Osteocyte (in vitro differentiated cells): ENCODE results near the gene CRADD. TPM values are rescaled to one million over a fixed set of nuclear protein-coding genes. Genes with fewer than 3 reads are reported as not detected.

Experiments used
- DNase-seq: peaks from one replicate; pipeline ENCODE4 v3.0.0; 2021; ENCODE audit warnings: mixed read lengths; ENCODE audit not compliant: unreplicated experiment; ENCODE audit errors: extremely low spot score
- H3K27ac Mint-ChIP-seq: one replicate; pipeline ENCODE4 v1.8.0; 2021; ENCODE audit warnings: mild to moderate bottlenecking, mixed read lengths; ENCODE audit not compliant: unreplicated experiment
- H3K27me3 Mint-ChIP-seq: one replicate; pipeline ENCODE4 v1.8.0; 2021; ENCODE audit warnings: mixed read lengths; ENCODE audit not compliant: unreplicated experiment
- H3K36me3 Mint-ChIP-seq: one replicate; pipeline ENCODE4 v1.8.0; 2021; ENCODE audit warnings: mixed read lengths; ENCODE audit not compliant: unreplicated experiment
- H3K4me1 Mint-ChIP-seq: one replicate; pipeline ENCODE4 v1.8.0; 2021; ENCODE audit warnings: mixed read lengths; ENCODE audit not compliant: unreplicated experiment
- H3K4me3 Mint-ChIP-seq: one replicate; pipeline ENCODE4 v1.8.0; 2021; ENCODE audit warnings: mild to moderate bottlenecking, moderate library complexity, mixed read lengths; ENCODE audit not compliant: unreplicated experiment
- H3K9me3 Mint-ChIP-seq: one replicate; pipeline ENCODE4 v1.8.0; 2021; ENCODE audit warnings: mixed read lengths; ENCODE audit not compliant: unreplicated experiment
- total RNA-seq: library from RNA; stranded (reverse); gene quantifications from 2 replicates; pipeline ENCODE4 v1.2.1, GENCODE V29; 2021
- TF ChIP-seq, protein P1 (sequence below): fragments of 200-600 bp; sonication (generic); IDR thresholded peaks from 2 replicates; pipeline ENCODE4 v1.5.0; 2021; ENCODE audit warnings: antibody characterized with exemption, mild to moderate bottlenecking, moderate library complexity

CRADD gene
- total RNA-seq, 1 donor from 2014 or later, result 13.8 TPM

DNA sequence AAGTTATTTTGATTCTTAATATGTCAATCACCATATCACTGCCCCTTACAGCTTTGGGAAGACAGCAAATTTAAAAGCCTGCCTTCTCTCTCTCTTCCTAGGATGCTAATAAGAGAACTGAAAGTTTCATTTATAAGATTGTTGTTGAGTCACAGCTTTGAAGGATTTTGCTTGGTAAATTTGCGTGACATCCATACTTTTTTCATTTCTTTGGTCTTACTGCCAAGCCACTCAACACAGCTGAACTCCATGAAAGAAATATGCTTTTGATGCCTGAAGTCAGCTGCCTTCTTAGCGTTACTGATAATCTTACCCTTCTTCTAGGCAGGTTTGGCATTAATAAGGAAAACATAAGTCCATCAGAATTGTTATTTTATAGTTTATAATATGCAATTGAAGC, 155.0 kb downstream of the CRADD start:
- no peaks in the 10 kb centered on the region for H3K9me3 Mint-ChIP-seq
- no peaks in the 10 kb centered on the region for H3K36me3 Mint-ChIP-seq
- no peak for DNase-seq

DNA sequence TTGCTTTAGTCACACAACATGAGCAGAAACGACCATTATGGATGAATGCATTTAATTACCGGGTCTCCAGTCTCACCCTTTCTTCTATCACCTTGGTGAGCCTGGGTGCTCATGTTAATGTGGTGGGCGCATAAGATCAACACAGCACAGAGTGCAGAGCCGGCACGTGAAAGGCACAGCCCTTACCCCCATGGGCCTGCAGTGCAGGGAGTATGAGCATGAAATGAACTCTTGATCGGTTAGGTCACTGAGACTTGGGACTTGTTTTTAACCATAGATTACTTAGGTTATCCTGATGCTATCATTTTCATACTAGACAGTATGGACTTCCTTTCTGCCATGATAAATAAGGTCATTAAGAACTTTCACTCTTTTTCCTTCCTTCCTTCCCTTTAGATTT, 156.8 kb downstream of the CRADD start:
- Mint-ChIP-seq H3K27ac (no peak overlapping the region), H3K4me1 (peaks cover 35% of the 10 kb centered on the region), H3K36me3 (no peaks in the 10 kb centered on the region), H3K27me3 (no peaks in the 10 kb centered on the region), H3K4me3 (no peak overlapping the region), H3K9me3 (no peaks in the 10 kb centered on the region)
- TF ChIP-seq, protein P1, sequence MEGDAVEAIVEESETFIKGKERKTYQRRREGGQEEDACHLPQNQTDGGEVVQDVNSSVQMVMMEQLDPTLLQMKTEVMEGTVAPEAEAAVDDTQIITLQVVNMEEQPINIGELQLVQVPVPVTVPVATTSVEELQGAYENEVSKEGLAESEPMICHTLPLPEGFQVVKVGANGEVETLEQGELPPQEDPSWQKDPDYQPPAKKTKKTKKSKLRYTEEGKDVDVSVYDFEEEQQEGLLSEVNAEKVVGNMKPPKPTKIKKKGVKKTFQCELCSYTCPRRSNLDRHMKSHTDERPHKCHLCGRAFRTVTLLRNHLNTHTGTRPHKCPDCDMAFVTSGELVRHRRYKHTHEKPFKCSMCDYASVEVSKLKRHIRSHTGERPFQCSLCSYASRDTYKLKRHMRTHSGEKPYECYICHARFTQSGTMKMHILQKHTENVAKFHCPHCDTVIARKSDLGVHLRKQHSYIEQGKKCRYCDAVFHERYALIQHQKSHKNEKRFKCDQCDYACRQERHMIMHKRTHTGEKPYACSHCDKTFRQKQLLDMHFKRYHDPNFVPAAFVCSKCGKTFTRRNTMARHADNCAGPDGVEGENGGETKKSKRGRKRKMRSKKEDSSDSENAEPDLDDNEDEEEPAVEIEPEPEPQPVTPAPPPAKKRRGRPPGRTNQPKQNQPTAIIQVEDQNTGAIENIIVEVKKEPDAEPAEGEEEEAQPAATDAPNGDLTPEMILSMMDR, result no peak
- no peak for DNase-seq

More for the DNA sequence above, 155.0 kb downstream of the CRADD start:
- Mint-ChIP-seq H3K4me3 (no peak overlapping the region), H3K27ac (no peak overlapping the region), H3K27me3 (no peaks in the 10 kb centered on the region), H3K4me1 (peaks cover 34% of the 10 kb centered on the region)
- TF ChIP-seq, protein P1, result no peak

DNA sequence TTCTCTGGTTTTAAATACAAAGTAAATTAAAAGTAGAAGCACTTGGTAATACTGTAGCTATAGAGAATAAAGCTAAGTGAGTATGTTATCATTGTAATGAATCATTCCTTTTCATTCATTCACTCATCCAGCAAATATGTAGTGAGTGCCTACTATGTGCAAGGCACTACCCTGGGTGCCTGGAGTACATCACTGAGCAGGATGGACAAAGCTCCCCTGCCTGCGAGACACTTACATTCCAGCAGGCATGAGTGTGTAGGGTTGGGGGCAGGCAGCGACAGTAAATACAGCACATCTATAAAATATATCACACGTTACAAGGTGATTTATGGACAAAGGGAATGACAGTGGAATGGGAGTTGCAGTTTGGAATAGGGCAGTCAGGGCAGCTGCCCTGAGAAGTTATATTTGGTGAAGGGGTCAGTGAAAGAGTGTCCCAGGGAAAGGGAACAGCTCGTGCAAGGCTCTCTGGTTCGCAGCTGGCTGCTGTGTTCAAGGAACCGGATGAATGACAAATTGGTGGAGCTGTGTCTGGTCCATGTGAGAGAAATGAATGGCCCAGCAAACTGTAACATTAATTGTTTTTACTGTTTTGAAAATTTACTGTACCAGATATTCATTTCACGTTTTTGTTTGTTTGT, 159.6 kb downstream of the CRADD start:
- Mint-ChIP-seq H3K4me1 (peaks cover 25% of the 10 kb centered on the region), H3K36me3 (peaks cover 2% of the 10 kb centered on the region), H3K4me3 (no peak overlapping the region), H3K9me3 (no peaks in the 10 kb centered on the region), H3K27me3 (no peaks in the 10 kb centered on the region), H3K27ac (no peak overlapping the region)
- no peak for DNase-seq
- TF ChIP-seq, protein P1, result no peak

DNA sequence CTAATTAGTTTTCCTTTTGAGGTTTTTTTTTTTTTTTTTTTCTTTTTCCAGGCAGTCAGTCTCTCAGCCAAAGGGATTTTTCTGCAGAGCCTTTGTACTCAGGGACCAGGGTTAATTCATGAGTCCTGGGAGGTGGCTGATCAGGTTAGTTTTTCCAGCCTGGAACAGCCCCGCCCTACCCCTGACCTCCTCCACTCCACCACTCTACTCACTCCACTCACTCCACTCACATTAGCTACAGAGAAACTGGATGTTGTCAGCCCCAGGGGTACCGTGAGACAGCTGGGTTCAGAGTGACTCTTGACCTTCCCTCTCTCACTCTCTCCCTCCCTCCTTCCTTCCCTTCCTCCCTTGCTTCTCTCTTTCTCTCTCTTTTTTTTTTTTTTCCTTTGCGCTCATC, 161.0 kb downstream of the CRADD start:
- Mint-ChIP-seq H3K4me1 (peaks cover 20% of the 10 kb centered on the region), H3K27ac (peak overlapping the region; percentile 8), H3K4me3 (no peak overlapping the region), H3K36me3 (peaks cover 2% of the 10 kb centered on the region), H3K27me3 (no peaks in the 10 kb centered on the region), H3K9me3 (no peaks in the 10 kb centered on the region)
- no peak for DNase-seq
- TF ChIP-seq, protein P1, result no peak

DNA sequence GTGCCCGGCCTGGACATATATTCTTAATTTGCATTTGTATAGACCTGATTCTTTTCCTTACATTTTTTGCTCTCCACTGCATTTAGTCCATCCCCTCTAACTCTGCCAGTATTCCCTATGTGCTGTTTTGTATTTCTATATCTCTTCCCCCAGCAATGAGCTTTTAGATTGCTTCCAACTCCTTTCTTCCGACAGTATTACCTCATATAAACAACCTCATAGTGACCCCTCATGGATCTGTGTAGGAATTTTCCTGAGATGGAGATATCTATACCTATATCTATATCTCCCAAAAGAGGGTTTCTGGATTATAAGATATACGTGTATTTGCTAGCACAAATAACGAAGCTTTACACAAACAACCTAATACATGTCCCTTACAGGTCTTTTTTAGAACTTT, 161.9 kb downstream of the CRADD start:
- no peaks in the 10 kb centered on the region for H3K9me3 Mint-ChIP-seq
- no peak overlapping the region for H3K27ac Mint-ChIP-seq
- TF ChIP-seq, protein P1, result no peak
- no peak for DNase-seq
- no peak overlapping the region for H3K4me3 Mint-ChIP-seq
- H3K27me3 Mint-ChIP-seq, result no peaks in the 10 kb centered on the region
- peaks cover 2% of the 10 kb centered on the region for H3K36me3 Mint-ChIP-seq
- H3K4me1 Mint-ChIP-seq, result peaks cover 16% of the 10 kb centered on the region
